DOHH2 (cell line): ENCODE data around the gene BIRC7.

Experiments used
- H3F3A ChIP-seq: fragments of 200-600 bp; sonication (generic), shearing (Covaris generic); 2 replicates; pipeline ENCODE4 v1.6.0; 2016; ENCODE audit warnings: antibody characterized with exemption, mild to moderate bottlenecking; ENCODE audit not compliant: control insufficient read depth, insufficient read depth
- H3K27ac ChIP-seq: fragments of 200-600 bp; sonication (generic); 2 replicates; pipeline ENCODE4 v1.5.1; 2014; ENCODE audit warnings: low read depth, mild to moderate bottlenecking, low read length, moderate library complexity
- H3K27me3 ChIP-seq: fragments of 200-600 bp; sonication (generic); 2 replicates; pipeline ENCODE4 v1.6.1; 2014; ENCODE audit warnings: mild to moderate bottlenecking, low read length, mixed read lengths; ENCODE audit not compliant: control insufficient read depth
- H3K36me3 ChIP-seq: fragments of 200-600 bp; sonication (generic); 2 replicates; pipeline ENCODE4 v1.6.1; 2014; ENCODE audit warnings: mild to moderate bottlenecking, low read length, moderate library complexity, mixed read lengths; ENCODE audit not compliant: control insufficient read depth
- H3K4me1 ChIP-seq: fragments of 200-600 bp; sonication (generic); 2 replicates; pipeline ENCODE4 v1.6.1; 2014; ENCODE audit warnings: mild to moderate bottlenecking, low read length, mixed read lengths; ENCODE audit not compliant: control insufficient read depth
- H3K4me2 ChIP-seq: fragments of 200-600 bp; sonication (generic); 2 replicates; pipeline ENCODE4 v1.6.0; 2014; ENCODE audit warnings: mild to moderate bottlenecking, low read length, moderate library complexity
- H3K4me3 ChIP-seq: fragments of 200-600 bp; sonication (generic); 2 replicates; pipeline ENCODE4 v1.5.1; 2014; ENCODE audit warnings: mild to moderate bottlenecking, low read length, mixed read lengths
- H3K79me2 ChIP-seq: fragments of 200-600 bp; sonication (generic); 2 replicates; pipeline ENCODE4 v1.6.1; 2014; ENCODE audit warnings: mild to moderate bottlenecking, low read length, mixed read lengths; ENCODE audit not compliant: control insufficient read depth
- H3K9me2 ChIP-seq: fragments of 200-600 bp; sonication (generic); replicated peaks from 2 replicates; pipeline ENCODE4 v1.6.1; 2014; ENCODE audit warnings: mild to moderate bottlenecking, low read length, mixed read lengths; ENCODE audit not compliant: control insufficient read depth
- H3K9me3 ChIP-seq: fragments of 200-600 bp; sonication (generic); 2 replicates; pipeline ENCODE4 v1.6.1; 2014; ENCODE audit warnings: antibody characterized with exemption, low read length, mixed read lengths; ENCODE audit not compliant: control insufficient read depth, insufficient read depth
- H4K20me1 ChIP-seq: fragments of 200-600 bp; sonication (generic); 2 replicates; pipeline ENCODE4 v1.6.0; 2014; ENCODE audit warnings: low read depth, mild to moderate bottlenecking, antibody characterized with exemption, low read length, moderate library complexity; ENCODE audit not compliant: control insufficient read depth, insufficient read depth
- EZH2phosphoT487 ChIP-seq: fragments of 200-600 bp; sonication (generic); IDR thresholded peaks from 2 replicates; pipeline ENCODE4 v1.6.1; 2017; ENCODE audit warnings: borderline replicate concordance, mild to moderate bottlenecking, antibody characterized with exemption, low read length, moderate library complexity, mixed read lengths
- TF ChIP-seq, protein P1 (sequence below): fragments of 200-600 bp; sonication (generic); IDR thresholded peaks from one replicate; pipeline ENCODE4 v1.5.1; 2014; ENCODE audit warnings: antibody characterized with exemption, mild to moderate bottlenecking, low read depth, low read length; ENCODE audit not compliant: poor library complexity, severe bottlenecking

BIRC7 gene

DNA sequence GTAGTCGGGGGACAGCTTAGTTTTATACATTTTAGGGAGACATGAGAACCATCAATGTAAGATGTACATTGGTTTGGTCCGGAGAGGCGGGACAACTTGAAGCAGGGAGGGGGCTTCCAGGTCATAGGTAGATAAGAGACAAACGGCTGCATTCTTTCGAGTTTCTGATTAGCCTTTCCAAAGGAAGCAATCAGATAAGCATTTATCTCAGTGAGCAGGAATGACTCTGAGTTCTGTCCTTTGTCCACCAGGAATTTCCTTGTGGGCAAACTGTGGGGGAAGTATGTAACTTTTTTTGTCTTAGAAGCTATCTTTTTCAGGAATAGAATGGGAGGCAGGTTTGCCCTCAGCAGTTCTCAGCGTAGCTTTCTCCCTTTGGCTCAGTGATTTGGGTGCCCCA is 21.2 kb upstream of the BIRC7 start:
- Histone ChIP-seq H3K9me3 (no peaks in the 10 kb centered on the region), H3K4me3 (peak overlapping the region; percentile 92), H3K36me3 (peaks cover 61% of the 10 kb centered on the region), H3K9me2 (no peaks in the 10 kb centered on the region), H3K79me2 (peaks cover 65% of the 10 kb centered on the region), H4K20me1 (peaks cover 31% of the 10 kb centered on the region), H3K4me2 (peak overlapping the region; percentile 78), H3K27me3 (no peaks in the 10 kb centered on the region), H3F3A (no peaks in the 10 kb centered on the region), H3K4me1 (peaks cover 28% of the 10 kb centered on the region), H3K27ac (no peak overlapping the region)
- TF ChIP-seq, protein P1, sequence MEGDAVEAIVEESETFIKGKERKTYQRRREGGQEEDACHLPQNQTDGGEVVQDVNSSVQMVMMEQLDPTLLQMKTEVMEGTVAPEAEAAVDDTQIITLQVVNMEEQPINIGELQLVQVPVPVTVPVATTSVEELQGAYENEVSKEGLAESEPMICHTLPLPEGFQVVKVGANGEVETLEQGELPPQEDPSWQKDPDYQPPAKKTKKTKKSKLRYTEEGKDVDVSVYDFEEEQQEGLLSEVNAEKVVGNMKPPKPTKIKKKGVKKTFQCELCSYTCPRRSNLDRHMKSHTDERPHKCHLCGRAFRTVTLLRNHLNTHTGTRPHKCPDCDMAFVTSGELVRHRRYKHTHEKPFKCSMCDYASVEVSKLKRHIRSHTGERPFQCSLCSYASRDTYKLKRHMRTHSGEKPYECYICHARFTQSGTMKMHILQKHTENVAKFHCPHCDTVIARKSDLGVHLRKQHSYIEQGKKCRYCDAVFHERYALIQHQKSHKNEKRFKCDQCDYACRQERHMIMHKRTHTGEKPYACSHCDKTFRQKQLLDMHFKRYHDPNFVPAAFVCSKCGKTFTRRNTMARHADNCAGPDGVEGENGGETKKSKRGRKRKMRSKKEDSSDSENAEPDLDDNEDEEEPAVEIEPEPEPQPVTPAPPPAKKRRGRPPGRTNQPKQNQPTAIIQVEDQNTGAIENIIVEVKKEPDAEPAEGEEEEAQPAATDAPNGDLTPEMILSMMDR, result no peak
- TF ChIP-seq EZH2phosphoT487, result no peak

DNA sequence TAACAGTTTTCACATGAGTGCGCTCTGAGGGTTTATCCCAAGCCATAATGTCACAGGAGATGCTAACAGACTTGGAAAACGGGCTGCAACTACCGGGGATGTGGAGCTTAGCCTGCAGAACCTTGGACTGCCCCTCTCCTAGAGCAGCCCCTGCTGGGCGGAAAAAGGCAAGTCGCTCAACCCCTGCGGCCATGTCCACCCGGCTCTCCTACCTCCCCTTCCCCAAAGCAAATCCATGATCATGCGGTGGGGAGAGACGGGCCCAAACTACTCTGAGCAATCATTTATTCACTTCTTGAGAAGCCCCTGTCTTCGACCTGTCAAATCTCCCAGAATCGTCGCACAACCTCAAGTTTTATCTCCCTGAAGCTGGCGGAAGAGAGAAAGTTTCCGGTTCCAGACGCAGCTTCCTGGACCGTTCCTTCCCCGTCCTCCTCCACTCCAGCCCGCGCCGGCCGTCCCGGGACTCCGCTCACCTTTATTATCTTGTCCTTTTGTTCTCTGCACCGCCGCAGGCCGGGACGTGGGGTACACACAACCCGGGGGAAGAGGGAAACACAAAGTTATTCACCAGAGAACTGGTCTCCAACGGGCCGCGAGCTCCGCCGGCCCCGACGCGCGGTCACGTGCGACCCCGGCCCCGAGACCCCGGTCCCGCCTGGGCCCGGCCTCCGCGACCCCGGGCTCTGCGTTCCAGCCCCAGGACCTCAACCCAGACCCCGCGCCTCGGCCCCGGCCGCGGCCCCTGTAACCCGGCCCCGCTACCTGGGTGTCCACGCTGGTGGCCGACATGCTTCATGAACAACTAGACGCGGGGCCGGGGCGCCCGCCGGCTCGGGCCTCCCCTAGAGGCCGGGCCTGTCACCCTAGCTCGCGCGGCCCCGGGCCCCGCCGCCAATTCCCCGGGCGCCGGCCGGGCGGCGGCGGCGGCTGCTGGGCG is 20.3 kb upstream of the BIRC7 start:
- H3K4me1 ChIP-seq, result peaks cover 28% of the 10 kb centered on the region

DNA sequence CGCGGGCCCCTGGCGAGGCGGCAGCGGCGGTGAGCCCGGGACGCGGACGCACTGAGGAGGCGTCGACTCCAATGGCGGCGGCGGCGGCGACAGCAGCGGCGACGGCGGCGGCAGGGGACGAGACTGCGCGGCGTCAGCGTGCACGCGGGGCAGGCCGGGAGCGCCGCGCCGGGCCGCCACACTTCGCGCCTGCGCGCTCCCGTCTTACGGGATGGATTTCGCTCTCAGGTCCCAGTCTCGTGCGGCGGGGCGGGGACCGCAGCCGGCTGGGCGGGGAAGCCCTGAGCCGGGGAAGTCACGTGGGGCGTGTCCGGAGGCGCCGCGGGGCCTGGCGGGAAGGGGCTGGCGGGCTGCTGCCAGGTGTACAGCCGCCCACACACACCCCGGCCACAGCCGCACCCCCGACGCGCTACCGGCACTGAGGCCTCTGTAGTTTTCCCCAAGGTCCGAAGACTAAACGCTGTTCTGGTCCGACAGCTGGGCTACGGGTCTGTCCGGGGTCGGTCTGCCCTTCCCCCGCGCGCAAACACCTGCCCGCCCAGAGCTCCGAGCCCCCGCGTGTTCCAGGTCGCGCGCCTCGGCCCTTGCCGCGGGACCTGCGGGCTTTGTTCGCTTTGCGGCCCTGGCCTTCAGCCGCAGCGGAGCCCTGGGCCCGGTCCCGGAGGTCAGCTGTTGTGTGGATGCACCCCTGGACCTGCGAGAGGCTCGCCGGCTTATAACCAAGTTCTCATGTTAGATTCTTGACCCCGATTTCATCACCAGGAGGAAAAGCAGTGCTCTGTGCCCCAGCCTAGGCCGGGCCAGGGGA is 19.5 kb upstream of the BIRC7 start, which contains the start of gene YTHDF1:
YTHDF1 (minus strand) TSS at position 91 of the 808 bp plus-strand sequence. CDS start 239 bp downstream, outside the sequence.
- no peaks in the 10 kb centered on the region for H3F3A ChIP-seq

More for the DNA sequence above, 20.3 kb upstream of the BIRC7 start:
- TF ChIP-seq, protein P1, result peak; percentile 39
- TF ChIP-seq EZH2phosphoT487, result no peak
- Histone ChIP-seq H3K36me3 (peaks cover 53% of the 10 kb centered on the region), H3K9me2 (no peaks in the 10 kb centered on the region), H3F3A (no peaks in the 10 kb centered on the region), H3K9me3 (no peaks in the 10 kb centered on the region), H3K4me3 (peak overlapping the region; percentile 92), H3K27me3 (no peaks in the 10 kb centered on the region), H4K20me1 (peaks cover 31% of the 10 kb centered on the region), H3K79me2 (peaks cover 56% of the 10 kb centered on the region), H3K4me2 (peak overlapping the region; percentile 78), H3K27ac (peak overlapping the region; percentile 60)

More for the DNA sequence above, 19.5 kb upstream of the BIRC7 start, which contains the start of gene YTHDF1:
- TF ChIP-seq, protein P1, result no peak
- TF ChIP-seq EZH2phosphoT487, result no peak
- Histone ChIP-seq H3K4me1 (peaks cover 28% of the 10 kb centered on the region), H3K79me2 (peaks cover 47% of the 10 kb centered on the region), H4K20me1 (peaks cover 31% of the 10 kb centered on the region), H3K36me3 (peaks cover 44% of the 10 kb centered on the region), H3K9me2 (no peaks in the 10 kb centered on the region), H3K27ac (peak within 1 kb of the TSS; percentile 60), H3K9me3 (no peaks in the 10 kb centered on the region), H3K4me2 (peak within 1 kb of the TSS; percentile 96), H3K4me3 (peak within 1 kb of the TSS; percentile 92), H3K27me3 (no peaks in the 10 kb centered on the region)
